HG02885 (cell line): ENCODE results near the gene DPYD.

Experiments
- ATAC-seq: cut with Tn5 transposase; IDR thresholded peaks from one replicate; pipeline ENCODE4 v1.9.1; 2021; ENCODE audit warnings: mild to moderate bottlenecking; ENCODE audit not compliant: unreplicated experiment, poor library complexity

The DPYD gene

DNA sequence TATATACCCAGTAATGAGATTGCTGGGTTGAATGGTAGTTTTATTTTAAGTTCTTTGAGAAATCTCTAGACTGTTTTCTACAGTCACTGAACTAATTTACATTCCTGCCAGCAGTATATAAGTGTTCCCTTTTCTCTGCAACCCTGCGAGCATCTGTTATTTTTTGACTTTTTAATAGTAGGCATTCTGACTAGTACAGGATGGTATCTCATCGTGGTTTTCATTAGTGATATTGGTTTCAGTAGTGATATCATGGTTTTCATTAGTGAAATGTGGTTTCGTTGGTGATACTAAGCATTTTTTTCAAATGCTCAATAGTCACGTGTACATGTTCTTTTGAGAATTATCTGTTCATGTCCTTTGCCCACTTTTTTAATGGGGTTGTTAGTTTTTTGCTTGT is 882.4 kb downstream of the DPYD start:
- no peak for ATAC-seq

GRCh38 chr1:97034651-97035050 is 886.2 kb downstream of the DPYD start:
- no peak for ATAC-seq

- ATAC-seq = no peak
Observed at GRCh38 chr1:97033949-97034348, 886.9 kb downstream of the DPYD start.
